GM19023 (cell line): ENCODE data around the gene CACNA2D1.

Source experiments
- ATAC-seq: cut with Tn5 transposase; IDR thresholded peaks from one replicate; pipeline ENCODE4 v1.9.1; 2021; ENCODE audit warnings: mild to moderate bottlenecking, moderate library complexity; ENCODE audit not compliant: unreplicated experiment

CACNA2D1 gene

DNA sequence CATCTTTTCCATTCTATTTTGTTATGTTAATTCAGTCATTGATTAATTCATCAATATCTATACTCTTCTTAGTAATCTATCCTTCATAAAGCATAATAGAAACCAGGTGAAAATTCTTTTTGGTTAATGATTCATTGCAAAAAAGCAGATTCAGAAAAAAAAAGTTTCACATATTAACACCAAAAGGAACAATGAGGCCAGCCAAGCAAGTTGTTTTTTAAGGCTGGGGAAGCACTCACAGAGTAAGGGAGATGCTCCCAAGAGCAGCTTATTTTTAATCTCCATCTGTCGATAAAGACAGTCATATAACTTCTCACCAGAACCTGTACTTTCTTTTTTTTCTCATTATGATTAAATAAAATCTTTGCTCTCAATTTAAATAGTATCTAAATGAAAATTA lies 95.8 kb downstream of the CACNA2D1 start:
- ATAC-seq = no peak

DNA sequence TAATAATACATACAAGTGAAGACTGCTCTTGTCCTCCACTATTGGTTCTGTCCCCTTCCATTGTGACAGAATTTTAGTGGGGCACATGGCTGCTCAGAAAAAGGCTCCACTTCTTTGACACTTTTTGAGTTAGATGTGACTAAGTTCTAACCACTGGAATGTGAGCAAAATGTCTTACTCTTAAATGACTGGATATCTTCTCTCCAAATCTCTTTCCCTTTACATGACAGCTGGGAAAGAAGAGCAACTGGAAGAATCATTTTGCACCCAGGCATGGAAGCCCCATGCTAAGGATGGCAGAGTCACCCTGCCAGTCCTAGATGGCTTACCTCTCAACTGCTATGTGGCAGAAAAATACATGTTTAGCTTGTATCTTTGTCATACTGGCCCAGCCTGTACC lies 97.7 kb downstream of the CACNA2D1 start:
- no peak for ATAC-seq

DNA sequence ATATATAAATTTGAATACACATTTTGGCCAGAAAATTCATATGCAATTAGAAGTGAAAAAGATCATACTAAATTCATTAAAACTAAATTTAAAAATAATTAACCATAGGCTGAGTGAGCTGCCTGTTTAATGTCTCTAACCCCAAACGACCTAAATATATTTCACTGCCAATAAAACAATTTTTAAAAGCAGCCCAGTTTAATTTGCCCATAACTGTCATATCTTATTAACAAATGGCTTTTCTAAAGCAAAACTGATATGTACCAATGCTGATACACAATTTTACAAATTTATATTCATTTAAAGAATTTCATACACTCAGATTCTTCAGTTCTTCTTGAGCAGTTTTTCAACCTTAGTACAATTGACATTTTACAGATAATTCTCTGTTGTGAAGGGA lies 99.9 kb downstream of the CACNA2D1 start:
- ATAC-seq = no peak

DNA sequence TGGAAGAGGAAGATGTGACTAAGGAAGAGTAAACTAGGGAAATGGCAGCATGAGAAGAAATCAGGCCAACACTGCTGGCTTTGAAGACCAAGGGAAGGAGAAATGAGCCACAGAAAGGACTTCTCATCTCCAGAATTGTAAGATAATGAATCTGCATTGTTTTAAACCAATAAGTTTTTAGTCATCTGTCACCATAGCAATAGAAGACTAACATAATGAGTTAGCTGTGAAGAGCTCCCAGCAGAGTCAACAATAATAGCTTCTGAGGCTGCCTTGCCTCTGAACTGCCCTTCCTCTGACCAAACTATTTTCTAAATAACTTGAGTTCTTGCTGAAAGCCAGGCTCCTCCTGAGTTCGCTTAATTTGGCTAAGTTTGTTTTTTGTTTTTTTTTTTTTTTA lies 103.6 kb downstream of the CACNA2D1 start:
- ATAC-seq = no peak

DNA sequence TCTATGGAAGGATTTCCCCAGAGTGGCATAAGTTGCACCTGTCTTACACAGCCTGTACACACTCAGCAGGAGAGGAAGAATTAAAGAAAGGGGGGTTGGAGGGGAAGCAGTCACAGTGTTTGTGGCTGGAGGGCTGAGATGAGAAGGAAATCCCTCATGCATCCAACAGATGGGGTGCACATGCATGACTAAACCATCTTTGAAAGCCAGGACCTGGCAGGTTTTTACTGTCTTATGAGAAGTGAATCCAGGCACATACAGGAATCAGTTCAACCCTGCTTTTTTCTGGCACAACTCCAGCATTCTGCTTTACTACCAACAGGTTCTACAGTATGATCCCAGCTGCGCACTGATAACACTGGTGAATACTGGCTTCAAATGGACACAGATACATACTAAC lies 107.7 kb downstream of the CACNA2D1 start:
- no peak for ATAC-seq

DNA sequence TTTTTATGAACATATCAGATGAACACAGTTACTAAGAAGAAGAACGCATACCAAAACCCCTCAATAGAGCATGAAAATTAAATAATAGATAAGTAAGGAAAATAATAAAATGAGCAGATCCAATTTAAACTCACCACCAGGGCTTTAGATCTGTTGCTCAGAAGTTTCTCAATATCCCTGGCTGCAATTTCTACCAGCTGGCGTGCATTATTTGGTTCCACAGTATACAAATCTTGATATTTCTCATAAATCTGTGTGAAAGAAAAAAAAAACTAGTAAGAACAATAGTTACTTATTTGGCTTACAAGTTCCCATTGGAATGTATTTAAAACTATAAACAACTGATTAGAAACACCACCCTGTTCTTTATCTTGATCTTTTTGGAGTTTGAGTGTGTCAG lies 108.6 kb downstream of the CACNA2D1 start:
- no peak for ATAC-seq

DNA sequence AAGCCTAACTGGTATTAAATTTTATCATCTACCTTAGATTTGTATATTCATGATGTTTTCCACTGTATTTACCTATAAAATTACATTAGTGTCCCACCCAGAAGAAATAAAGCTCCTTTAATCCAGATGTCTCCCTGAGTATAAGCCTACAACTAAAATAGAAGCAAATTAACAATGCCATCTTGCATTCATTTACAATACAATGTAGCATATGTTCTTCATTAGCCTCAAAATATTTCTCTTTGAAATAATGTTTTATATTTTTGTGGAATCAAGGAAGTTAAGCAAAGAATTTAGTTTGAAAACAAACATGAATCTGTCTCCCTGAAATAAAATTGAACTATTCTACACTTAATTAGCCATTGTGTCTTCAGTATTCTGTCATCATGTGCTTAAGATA lies 112.3 kb downstream of the CACNA2D1 start:
- ATAC-seq = no peak

DNA sequence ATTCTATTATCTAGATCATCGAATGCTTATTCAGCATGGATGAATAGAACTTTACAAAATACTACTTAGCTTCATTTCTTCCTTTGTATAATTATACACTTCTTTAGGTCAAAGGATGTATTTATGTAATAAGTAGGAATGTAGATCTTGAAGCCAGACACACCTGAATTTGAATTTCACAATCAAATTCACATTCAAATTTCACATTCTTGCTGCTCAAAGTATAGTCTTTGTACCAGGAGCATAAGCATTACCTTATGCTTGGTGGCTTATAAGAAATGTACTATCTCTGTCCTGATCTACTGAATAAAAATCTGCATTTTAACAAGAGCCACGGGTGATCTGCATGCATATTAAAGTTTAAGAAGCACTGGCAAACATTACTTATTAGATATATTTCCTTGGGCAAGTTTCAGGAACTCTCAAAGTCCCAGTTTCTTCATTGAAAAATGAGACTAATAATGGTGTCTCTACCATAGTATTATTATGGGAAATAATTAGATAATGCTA lies 112.8 kb downstream of the CACNA2D1 start:
- no peak for ATAC-seq

DNA sequence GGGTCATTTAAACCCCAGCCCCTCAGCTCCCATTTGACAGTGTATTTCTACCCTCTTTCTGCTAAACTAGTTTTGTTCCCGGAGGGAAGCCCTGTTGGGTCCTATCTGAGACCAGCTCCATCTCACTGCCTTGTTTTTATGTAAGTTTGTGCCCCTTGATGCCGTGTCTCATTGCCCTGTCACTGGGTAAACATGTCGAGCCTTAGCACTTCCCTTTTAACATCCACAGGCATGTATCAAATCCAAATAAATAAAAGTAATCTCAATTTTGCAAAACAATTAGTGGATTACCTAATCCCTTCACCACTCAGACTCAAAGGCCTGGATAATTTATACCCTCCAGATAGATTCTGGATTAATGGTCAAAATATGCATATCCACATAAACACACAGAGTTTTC lies 115.7 kb downstream of the CACNA2D1 start:
- ATAC-seq = no peak

DNA sequence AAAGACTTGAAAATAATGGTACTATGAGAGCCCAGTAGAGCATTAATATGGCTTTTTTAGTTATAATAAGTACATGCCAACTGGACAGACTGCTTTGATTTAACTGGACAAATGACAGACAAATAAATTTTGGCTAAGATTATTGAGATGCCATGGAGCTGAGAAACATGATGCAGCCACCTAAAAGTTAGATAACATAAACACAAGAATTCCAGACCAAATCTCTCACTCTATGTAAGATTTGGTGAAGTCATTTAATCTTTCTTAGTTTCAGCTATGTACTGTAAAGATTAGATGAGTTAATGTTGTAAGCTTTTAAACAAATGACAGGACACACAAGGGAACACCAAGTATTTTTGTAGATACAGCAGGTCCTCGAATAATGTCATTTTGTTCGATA lies 118.2 kb downstream of the CACNA2D1 start:
- ATAC-seq = no peak

DNA sequence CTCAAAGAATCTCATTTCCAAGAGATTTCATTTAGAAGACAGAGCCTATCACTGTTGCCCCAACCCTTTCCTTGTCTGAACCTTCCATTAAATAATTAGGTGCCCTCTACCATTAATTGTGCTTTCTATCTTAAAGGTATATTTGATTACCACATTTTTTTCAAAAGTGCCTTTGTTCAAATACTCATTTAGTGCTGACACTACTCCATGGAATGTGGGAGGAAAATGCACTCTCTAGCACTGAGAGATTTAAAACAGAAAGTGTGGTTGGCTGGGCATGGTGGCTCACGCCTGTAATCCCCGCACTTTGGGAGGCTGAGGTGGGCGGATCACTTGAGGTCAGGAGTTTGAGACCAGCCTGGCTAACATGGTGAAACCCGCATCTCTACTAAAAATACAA lies 119.8 kb downstream of the CACNA2D1 start:
- ATAC-seq = no peak

DNA sequence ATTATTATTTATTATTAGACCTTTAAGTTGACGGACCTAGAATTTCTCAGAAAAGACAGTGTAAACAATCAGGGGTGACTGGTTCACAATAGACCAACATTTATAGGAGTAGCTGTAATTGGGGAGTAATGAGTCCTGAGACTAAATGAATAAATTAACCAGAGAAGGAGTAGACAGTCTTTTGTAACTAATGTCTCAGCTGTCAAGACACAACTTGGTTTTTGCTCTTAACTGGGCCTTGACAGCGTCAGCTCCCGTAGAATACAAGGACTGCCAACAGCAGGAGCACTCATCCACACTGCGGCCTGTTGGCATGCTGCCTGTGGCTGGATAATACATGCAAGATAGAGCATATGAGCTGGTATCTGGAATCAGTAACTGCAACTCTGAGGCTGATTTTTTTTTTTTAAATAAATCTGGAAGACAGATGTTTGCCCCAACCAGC lies 123.9 kb downstream of the CACNA2D1 start:
- ATAC-seq = no peak

DNA sequence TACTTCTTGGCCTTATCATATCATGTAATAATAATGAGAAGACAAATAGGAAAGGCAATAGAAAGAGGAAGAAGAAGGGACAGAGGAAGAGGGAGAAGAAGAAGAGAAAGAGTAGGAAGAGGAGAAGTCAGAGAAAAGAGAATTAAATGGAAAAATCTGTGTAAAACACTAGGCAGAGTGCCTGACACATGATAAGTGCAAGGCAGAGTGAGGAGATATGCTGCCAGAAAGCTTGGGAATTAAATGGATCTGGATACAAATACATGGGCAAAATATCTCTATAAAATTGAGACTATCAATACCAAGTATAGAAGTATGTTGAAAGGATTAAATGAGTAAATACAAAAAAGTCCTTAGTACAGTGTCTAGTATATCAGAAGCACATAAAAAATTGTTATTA lies 124.8 kb downstream of the CACNA2D1 start:
- ATAC-seq = no peak

DNA sequence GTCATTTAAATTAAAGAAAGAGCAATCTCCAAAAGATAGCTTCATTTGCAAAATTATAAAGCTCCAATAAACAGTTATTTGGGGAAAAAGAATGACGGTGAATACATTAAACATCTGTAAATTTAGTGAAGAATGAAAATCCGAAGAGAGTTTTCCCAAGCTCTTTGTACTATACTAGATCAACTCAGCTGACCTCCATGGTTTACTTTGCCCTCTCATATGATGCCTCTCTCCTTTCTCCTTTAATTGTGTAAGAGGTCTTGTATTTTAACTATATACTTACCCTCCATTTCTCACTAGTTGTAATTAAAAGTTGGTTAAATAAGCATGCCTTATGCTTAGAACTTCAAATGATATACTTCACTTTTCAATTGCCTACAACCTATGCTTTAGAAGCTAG lies 125.8 kb downstream of the CACNA2D1 start:
- no peak for ATAC-seq

DNA sequence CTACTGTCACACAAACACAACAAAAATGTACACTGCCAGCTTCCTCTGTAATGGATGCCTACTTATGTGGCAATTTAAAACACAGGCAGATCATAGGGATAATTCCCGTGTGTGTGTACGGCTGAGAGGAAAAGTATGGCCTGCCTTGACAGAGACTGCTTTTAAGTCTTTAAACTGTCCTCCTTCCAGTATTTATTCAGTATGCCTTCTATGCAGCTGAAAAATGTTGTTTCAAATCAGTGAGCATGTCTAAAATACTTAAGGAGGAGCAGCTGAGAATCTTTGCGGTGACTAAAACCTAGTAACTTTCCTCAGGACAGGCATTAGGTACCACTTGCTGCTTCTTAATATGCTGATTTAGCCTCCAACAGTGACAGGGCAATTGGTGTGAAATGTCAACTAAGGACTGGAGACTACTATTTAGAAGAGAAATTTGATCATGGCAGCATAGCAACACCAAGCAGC lies 126.3 kb downstream of the CACNA2D1 start:
- ATAC-seq = no peak

DNA sequence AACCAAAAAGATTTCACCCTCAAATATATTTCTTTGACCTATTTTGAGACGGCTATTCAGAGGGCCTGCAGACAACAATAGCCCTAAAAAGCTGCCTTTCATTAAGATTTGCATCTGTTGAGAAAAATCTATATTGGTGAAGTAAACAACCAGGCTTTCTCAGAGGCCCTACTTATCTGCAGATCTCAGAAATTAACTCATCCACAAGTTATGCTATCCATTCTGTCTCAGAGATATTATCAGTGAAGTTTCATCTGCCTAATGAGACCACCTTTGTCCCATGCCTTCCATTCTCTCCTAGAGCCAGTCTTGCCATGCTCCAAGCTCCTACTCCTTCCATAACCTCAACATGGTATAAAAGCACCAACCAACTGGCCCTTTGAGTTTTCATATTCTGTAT lies 130.3 kb downstream of the CACNA2D1 start:
- ATAC-seq = no peak

DNA sequence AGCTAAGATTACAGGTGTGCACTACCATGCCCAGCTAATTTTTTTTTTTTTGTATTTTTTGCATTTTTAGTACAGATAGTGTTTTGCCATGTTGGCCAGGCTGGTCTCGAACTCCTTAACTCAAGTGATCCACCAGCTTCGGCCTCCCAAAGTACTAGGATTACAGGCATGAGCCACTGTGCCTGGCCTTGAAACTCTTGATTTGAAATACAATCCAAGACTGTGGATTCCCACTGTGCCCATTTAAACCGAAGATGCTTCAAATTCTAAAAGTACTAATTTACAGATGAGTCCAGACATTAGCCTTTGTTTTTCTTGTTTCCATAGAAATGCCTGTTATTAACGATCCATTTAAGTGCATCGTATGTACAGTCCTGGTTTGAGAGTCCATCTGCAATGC lies 130.9 kb downstream of the CACNA2D1 start:
- no peak for ATAC-seq

DNA sequence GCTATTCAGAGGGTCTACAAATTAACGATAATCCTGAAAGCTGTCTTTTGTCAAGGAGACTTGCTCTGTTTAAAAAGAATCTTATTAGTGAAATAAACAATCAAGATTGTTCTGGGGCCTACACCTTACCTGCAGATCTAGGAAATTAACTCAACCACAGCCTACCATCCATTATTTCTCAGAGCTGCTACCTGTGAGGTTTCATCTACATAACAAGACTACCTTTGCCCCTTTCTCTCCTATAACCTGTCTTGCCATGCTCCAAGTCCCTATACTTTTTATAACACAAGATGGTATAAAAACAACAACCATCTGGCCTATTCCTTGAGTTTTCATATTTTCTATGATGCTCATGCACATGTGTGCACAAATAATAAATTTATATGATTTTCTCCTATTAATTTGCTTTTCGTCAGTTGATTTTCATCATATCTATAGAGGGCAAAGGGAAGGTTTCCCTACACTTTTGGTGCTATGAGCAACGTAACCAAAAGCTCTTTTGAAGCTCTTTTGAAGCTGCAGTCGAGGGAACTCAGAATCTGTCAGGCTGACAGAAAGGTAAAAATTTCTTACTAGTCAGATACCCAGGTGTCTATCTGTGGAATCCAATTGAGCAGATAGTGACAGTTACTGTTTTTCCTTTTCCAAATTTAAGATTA lies 138.1 kb downstream of the CACNA2D1 start:
- ATAC-seq = no peak

DNA sequence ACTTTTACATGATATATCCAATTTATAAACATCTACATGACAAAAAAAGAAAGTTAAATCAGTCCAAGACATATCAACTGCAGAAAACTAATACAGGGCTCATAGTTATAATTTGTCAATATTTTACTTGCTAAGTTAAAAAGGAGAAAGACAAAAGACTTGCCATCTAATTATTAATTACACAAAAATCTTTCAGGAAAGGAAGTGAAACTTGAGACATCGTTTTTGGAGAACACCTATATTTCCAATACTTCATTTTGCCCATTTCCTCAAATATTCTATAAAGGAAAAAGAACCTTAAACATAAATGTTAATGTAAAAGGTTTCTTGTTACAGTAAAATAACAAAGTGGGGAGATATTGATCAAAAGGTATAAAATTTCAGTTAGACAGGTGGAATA lies 148.7 kb downstream of the CACNA2D1 start:
- no peak for ATAC-seq

DNA sequence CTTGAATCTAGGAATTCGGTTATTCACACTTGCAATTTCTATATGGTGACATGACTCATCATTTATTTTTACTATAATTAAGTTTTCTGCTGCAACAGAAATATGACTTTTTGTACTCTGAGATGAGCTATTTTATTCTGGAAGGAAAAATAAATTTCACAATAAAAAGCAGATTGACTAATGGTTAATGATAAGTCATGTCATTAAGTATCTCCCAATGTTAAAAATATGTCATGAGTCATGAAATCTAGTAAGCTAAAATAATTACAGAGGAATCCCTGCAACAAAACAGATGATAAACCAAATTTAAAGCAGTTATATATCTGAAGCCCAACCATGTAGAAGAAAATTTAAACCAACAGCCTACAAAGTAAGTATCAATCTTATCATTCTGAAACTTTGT lies 149.2 kb downstream of the CACNA2D1 start:
- no peak for ATAC-seq

DNA sequence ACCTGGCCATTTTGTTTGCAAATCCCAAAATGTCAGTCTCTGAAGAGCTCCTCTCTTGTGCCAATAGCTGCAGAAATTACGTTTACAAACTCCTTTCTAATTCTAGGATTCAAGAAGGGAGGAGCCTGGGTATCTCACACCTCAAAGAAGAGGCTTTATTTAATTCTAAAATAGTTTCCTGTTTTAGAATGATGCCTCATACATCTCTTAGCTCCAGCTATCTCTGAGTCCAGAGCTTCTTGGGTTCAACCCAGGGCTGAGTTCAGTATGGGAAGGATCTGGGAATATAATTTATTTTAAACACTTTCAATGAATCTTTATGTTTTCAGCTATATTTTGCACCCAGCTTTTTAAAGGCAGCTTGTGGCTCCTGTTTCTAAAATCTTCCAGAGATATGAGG lies 150.1 kb downstream of the CACNA2D1 start:
- ATAC-seq = no peak

DNA sequence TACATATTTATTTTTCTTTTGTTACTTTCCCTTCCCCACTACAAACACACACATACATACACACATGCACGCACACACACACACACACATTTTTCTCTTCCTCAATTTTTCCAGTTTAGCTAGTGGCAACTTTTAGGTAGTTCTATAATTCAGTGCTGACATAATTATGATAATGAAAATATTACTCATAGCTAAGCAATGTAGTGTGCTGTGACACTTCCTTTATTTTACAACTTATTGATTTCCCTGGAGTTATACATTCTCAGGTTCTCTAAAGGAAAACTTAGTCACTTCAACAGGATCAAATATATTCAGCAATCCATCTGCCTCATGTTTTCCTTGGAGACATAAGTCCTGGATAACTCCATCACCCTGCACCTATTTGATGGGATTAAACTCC lies 151.6 kb downstream of the CACNA2D1 start:
- ATAC-seq = no peak

DNA sequence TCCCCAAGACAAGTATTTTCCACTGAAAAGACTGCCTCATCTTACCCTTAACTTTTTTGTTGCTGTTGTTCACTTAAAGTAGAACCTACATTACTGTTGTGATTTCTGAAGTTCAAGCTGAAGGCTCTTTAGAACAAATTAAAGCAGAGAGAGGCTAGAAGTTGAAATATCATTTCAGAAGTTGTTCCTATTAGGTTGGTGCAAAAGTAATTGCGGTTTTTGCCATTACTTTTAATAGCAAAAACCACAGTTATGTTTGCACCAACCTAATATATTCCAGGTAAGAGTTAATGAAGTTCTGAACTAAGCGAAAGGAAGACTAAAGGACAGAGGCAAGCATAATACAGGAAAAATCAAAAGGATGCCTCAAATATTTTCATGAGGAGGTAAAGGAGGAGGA lies 153.7 kb downstream of the CACNA2D1 start:
- no peak for ATAC-seq
